HG03565 (cell line): Measurements from ENCODE around the gene SERPINB13.
"Not testable (repeated sequence)": the region's sequence is repeated elsewhere in the genome, so short reads cannot be mapped to it uniquely, and the experiment has no call there.

ENCODE experiments used
- ATAC-seq: cut with Tn5 transposase; IDR thresholded peaks from one replicate; pipeline ENCODE4 v1.9.1; 2021; ENCODE audit warnings: mild to moderate bottlenecking, moderate library complexity; ENCODE audit not compliant: unreplicated experiment

The SERPINB13 gene

GRCh38 chr18:63644694-63645093 lies 57.6 kb downstream of the SERPINB13 start:
- ATAC-seq, result not testable (repeated sequence)

GRCh38 chr18:63646936-63647335 lies 59.8 kb downstream of the SERPINB13 start:
- ATAC-seq, result no peak

GRCh38 chr18:63648241-63648640 lies 61.1 kb downstream of the SERPINB13 start:
- no peak for ATAC-seq
